Mononuclear cell (primary cell): ENCODE measurements around the gene SAE1. TPM values are rescaled to one million over a fixed set of nuclear protein-coding genes. Genes with fewer than 3 reads are reported as not detected.

Source experiments
- H3K27me3 ChIP-seq: 2 replicates; pipeline ENCODE4 v1.6.0; 2011; ENCODE audit warnings: low read length, control low read depth; ENCODE audit not compliant: insufficient read depth
- H3K4me1 ChIP-seq: 2 replicates; pipeline ENCODE4 v1.5.1; 2011; ENCODE audit warnings: mild to moderate bottlenecking, low read length, control low read depth; ENCODE audit not compliant: insufficient read depth
- H3K4me3 ChIP-seq: 2 replicates; pipeline ENCODE4 v1.5.1; 2011; ENCODE audit warnings: mild to moderate bottlenecking, low read length, moderate library complexity
- H3K9me3 ChIP-seq: 2 replicates; pipeline ENCODE4 v1.5.1; 2011; ENCODE audit warnings: low read depth, mild to moderate bottlenecking, control low read depth, low read length
- total RNA-seq: library from RNA; depleted of rRNA; stranded (reverse); fragments of >200 nt; gene quantifications from one replicate; pipeline ENCODE4 v1.2.3, GENCODE V29; 2012

The SAE1 gene
- total RNA-seq, 1 donor: 29.5 TPM

DNA sequence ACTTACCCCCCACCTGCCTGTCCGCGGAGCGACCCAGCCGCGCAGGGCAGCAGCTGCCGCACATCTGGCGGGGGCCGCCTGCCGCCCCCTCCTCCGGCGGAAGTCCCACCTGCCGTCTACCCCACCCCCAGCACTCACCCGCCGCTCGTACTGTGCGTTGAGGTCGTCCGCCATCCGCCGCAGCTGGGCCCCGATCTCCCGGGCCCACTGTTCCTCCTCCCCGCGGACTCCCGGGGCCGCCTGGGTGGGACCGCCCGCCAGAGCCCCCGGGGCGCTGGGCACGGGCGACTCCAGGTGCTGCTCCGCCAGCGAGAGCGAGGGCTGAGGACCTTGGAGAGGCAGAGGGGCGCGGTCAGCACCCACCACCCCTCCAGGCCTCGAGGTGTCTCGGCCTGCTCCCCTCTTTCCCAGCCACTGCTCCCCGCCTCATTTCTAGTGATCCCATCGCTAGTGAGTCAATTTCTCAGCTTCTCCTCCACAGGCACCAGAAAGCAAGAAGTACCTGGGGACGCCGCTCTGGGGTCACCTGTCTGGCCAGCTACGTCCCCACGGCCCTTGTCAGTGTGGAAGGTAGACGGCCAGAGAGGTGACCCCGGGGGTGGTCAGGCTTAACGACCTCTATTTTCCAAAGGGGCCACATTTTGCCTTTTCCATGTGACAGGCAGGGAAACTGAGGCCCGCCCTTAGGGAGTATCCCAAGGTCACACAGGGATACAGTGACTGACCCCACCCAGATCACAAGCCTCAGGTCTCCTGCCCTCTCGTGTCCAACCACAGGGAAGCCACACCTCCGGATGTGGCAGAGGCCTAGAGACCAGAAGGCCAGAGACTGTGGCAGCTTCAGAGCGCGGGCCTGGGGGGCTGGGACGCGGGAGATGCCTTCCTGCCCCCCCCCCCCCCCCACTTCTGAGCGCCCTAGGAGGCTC lies 96.1 kb downstream of the SAE1 start:
- Histone ChIP-seq H3K9me3 (no peaks in the 10 kb centered on the region), H3K27me3 (no peaks in the 10 kb centered on the region), H3K4me3 (peak overlapping the region; percentile 63), H3K4me1 (peaks cover 48% of the 10 kb centered on the region)

- H3K9me3 ChIP-seq: no peaks in the 10 kb centered on the region
- no peaks in the 10 kb centered on the region for H3K27me3 ChIP-seq
- peaks cover 57% of the 10 kb centered on the region for H3K4me1 ChIP-seq
- peak overlapping the region; percentile 63 for H3K4me3 ChIP-seq
Measured at GRCh38 chr19:47227352-47228167, 96.9 kb downstream of the SAE1 start.

DNA sequence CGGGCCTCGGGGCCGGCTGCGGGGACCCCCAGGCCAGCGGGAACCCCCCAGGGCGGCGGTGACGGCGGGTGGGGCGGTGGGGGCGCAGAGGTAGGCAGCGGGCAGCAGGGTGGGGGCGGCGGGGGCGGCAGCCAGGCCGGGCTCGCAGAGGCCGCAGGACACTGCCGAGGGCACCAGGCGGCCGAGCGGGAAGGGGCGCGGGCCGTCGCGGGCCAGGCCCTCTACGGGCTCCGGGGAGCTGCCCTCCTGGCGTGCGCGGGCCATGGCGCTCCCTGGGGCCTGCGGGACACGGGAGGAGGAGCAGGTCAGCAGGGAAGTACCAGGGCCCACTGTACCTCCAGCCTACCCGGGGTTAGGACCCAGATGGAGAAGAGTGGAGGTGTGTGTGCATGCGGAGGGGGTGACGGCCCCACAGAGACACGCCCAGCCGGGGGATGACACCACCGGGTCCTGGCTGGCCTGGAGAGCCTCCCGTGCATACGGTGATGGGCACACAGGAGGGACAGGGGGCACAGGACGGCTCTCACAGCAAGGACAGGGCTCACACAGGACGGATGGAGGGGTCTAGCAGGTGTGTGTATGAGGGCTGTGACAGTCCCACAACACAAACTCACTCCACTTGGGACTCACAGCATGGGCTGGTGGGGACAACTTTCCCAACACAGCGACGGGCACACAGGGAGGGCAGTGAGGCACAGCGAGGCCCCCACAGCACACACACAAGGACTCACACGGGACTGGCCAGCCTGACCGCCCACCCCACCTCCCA lies 97.7 kb downstream of the SAE1 start:
- Histone ChIP-seq H3K27me3 (no peaks in the 10 kb centered on the region), H3K9me3 (no peaks in the 10 kb centered on the region), H3K4me3 (peak overlapping the region; percentile 63), H3K4me1 (peaks cover 58% of the 10 kb centered on the region)

DNA sequence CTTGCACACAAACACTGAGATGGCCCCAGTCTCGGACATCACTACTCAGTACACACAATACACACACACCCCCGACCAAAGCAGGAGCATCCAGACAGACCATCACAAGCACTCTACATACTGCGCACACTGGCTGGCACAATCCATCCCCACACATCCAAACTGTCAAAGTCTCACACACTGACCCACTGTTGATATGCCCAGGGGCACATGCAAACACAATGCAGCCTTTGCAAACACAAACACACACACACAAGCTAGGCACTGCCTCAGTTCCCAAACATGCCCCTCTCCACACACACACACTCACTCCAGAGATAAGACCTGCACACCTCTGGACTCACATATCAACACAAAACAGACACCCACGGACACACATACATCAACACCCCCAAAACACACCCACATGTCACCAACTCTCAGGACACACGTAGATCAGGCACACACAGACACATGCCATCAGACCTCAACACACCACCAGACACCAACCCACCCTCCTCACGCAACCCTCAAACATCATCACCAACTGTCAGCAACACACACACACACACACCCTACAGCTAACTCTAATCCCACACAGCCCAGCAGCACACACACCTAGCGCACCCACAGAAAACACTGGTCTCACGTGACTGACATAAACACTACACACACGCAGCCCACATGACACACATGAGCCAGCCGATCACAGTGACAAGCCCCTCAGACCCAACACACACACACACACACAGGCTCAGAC lies 98.5 kb downstream of the SAE1 start:
- H3K4me1 ChIP-seq: peaks cover 58% of the 10 kb centered on the region

GRCh38 chr19:47229676-47230053 lies 99.0 kb downstream of the SAE1 start:
- Histone ChIP-seq H3K27me3 (no peaks in the 10 kb centered on the region), H3K4me3 (peak overlapping the region; percentile 63), H3K9me3 (no peaks in the 10 kb centered on the region), H3K4me1 (peaks cover 58% of the 10 kb centered on the region)

More for the DNA sequence above, 98.5 kb downstream of the SAE1 start:
- Histone ChIP-seq H3K27me3 (no peaks in the 10 kb centered on the region), H3K4me3 (peak overlapping the region; percentile 63), H3K9me3 (no peaks in the 10 kb centered on the region)

DNA sequence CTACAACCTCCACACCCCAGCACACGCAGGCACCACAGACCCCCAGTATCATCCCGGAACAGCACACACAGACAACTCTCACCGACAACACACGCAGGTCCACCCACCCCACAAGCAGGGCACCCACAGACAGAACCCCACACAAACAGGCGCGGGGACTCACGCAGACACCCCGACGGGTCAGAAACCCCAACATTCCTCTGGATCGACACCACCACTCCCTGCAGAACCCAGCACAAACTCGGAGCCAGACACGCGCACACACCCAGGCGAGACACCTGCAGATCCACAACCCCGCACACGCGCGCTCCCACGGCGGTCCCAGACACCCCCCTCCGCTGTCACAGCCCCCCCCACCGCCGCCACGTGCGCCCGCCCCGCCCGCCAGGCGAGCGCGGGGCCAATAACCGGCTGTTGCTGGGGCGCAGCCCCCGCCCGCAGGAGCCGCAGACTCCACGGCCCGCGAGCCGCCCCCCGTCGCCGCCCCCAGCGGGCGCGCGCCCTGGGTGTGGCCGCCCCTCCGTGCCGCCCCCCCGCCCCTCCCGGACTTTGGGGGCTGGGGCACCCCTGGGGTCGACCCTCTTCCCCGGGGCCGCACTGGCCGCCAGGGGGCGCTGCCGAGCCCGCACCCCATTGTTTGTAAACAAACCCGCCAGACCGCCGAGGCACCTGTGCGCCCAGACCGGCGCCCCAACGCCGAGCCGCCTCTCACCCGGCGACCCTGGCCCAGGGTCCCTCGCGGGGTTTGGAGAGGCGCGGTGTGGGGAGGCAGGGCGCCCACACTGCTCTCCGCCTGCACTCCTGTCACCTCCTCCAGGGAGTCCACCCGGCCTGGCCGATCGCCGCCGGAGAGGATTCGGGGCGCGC lies 99.7 kb downstream of the SAE1 start:
- Histone ChIP-seq H3K4me3 (peak overlapping the region; percentile 63), H3K4me1 (peaks cover 58% of the 10 kb centered on the region), H3K27me3 (no peaks in the 10 kb centered on the region), H3K9me3 (no peaks in the 10 kb centered on the region)

DNA sequence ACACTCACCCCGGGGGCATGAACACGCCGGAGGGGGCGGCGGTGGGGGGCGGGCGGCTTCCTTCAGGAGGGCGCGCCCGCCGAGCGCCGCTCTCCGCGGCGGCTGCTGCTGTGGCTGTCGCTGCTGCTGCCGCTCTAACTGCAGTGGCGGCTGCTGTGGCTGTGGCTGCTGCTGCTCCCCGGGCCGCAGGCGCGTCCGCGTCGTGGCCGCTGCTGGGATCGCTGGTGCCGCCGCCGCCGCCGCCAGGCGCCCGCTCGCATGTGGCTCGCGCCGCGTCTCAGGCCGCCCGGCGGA lies 100.2 kb downstream of the SAE1 start, which contains the start of gene BBC3:
TSS of gene BBC3 (minus strand) at position 279 of the 294 bp plus-strand sequence. CDS start 2,768 bp downstream, outside the sequence.
- Histone ChIP-seq H3K27me3 (no peaks in the 10 kb centered on the region), H3K9me3 (no peaks in the 10 kb centered on the region), H3K4me1 (peaks cover 52% of the 10 kb centered on the region), H3K4me3 (peak within 1 kb of the TSS; percentile 63)

DNA sequence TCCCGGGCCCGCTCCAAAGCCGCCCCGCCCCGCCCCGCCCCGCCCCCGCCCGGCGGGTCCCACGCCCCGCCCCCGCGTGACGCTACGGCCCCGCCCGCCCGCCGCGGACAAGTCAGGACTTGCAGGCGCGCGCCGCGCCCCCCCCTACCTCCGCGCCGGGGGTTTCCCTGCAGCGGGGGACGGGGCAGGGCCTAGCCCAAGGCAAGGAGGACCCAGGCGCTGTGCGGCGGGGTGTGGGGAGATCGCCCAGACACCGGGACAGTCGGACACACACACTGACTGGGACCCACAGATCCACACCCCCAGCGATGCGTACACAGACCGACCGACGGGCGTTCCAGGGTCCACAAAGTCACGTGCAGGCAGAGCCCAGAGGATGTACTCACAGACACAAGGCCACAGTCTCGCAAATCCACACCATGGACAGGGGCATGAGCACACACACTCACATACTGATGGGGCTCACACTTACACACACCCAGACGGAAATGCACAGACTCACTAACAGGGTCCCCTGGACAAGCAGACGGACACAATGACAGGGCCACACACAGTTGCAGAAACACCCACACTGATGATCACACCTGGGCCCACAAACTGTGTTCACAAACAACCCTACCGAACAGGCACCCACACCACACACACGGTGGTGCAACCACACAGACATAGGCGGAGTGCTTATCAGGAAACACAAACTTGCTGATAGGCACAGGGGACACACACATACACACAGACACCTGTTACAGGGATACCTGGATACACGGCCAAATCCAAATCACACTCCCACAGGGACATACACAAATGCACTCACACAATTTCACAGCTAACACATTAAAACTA lies 100.8 kb downstream of the SAE1 start:
- Histone ChIP-seq H3K4me3 (peak overlapping the region; percentile 31), H3K27me3 (no peaks in the 10 kb centered on the region), H3K9me3 (no peaks in the 10 kb centered on the region), H3K4me1 (peaks cover 51% of the 10 kb centered on the region)

DNA sequence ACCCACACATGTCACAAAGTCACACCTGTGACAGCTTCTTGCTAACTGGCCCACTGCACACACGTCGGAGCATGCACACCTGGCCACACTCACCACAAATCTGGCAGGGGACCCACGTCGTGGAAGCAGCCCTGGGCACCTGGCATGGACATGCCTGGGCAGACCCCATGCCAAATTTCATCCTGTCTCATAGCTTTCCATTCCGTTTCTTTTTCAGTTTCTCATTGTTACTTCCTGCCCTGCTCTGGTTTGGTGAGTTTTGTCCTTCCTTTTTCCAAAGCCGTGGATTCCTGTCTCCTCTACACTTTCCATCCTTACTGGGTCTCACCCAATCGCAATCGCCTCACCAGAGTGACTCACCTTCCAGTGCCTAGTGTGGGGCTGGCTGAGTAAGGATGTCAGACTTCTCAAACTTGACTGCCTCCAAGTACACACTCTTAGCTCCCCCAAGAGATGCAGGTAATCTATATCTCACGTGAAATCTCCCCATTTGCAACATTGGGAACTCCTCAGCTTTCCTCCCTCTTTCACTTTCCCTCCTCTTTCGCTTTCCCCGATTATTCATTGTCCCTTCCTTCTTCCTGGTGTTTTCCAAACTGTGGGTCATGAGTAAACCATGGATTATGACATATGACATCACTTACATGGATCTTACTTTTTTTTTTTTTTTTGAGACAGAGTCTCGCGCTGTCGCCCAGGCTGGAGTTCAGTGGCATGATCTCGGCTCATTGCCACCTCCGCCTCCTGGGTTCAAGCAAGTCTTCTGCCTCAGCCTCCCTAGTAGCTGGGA lies 102.0 kb downstream of the SAE1 start:
- peaks cover 2% of the 10 kb centered on the region for H3K27me3 ChIP-seq
- no peak overlapping the region for H3K4me3 ChIP-seq
- peaks cover 39% of the 10 kb centered on the region for H3K4me1 ChIP-seq
- H3K9me3 ChIP-seq: no peaks in the 10 kb centered on the region

- no peak overlapping the region for H3K4me3 ChIP-seq
- H3K9me3 ChIP-seq: no peaks in the 10 kb centered on the region
- peaks cover 23% of the 10 kb centered on the region for H3K27me3 ChIP-seq
- H3K4me1 ChIP-seq: peaks cover 38% of the 10 kb centered on the region
Measured at GRCh38 chr19:47236072-47236675, 105.5 kb downstream of the SAE1 start.

DNA sequence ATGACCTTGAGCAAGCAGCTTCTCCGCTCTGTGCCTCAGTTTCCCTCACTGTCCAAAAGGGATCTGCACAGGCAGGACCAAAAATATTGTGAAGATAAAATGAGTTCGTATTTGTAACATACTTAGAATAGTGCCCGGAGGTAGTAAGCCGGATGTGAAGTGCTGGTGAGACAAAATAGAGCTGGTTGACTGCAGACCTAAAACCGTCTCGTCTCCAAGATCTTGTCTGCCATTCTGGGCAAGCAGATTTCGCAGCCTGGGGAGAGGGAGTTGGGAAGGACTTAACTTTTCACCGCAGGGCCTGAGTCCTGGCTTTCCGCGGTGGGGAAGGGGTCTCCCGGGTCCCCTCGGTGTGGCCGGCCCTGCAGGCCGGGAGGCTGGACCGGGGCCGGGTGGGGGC lies 108.5 kb downstream of the SAE1 start:
- H3K4me1 ChIP-seq: peaks cover 43% of the 10 kb centered on the region
- no peak overlapping the region for H3K4me3 ChIP-seq
- H3K27me3 ChIP-seq: peaks cover 37% of the 10 kb centered on the region
- no peaks in the 10 kb centered on the region for H3K9me3 ChIP-seq
